GM06990 (cell line): ENCODE measurements around the gene RPN1.
"Not testable (repeated sequence)": the region's sequence is repeated elsewhere in the genome, so short reads cannot be mapped to it uniquely, and the experiment has no call there.

ENCODE experiments used
- DNase-seq: peaks from one replicate; pipeline ENCODE4 v3.0.0-alpha.2; 2011; ENCODE audit not compliant: insufficient read length; ENCODE audit errors: extremely low read depth
- H3K27me3 ChIP-seq: replicated peaks from 2 replicates; pipeline ENCODE4 v1.6.0; 2011; ENCODE audit warnings: low read length; ENCODE audit not compliant: control insufficient read depth, insufficient read depth
- H3K36me3 ChIP-seq: 2 replicates; pipeline ENCODE4 v1.5.1; 2011; ENCODE audit warnings: low read length; ENCODE audit not compliant: control insufficient read depth, insufficient read depth
- H3K4me3 ChIP-seq: replicated peaks from 2 replicates; pipeline ENCODE4 v1.5.1; 2011; ENCODE audit warnings: low read depth, mild to moderate bottlenecking, control low read depth, low read length
- TF ChIP-seq, protein P1 (sequence below): IDR thresholded peaks from 2 replicates; pipeline ENCODE4 v1.5.1; 2011; ENCODE audit warnings: low read length, control low read depth, mild to moderate bottlenecking, inconsistent platforms; ENCODE audit not compliant: insufficient read depth, poor library complexity, severe bottlenecking

Gene RPN1

DNA sequence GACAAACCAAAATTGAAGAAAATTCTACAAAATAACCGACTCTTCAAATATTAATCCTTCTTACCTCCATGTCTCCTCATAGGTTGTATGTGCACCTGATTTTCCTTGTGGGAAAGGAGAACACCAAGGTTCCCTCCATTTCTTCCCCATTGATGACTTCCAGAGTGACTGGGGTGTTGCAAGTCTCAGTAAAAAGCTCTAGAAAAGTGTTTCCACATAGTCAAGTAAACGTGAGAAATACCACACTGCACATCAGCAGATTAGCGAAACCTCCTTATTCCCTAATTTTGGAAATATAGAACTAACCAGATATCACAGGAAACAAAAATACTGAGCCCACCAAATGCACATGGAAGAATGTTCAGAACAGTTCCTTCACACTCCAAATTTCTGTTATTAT lies 4.9 kb upstream of the RPN1 start:
- no peaks in the 10 kb centered on the region for H3K27me3 ChIP-seq
- H3K36me3 ChIP-seq: no peaks in the 10 kb centered on the region
- TF ChIP-seq, protein P1, sequence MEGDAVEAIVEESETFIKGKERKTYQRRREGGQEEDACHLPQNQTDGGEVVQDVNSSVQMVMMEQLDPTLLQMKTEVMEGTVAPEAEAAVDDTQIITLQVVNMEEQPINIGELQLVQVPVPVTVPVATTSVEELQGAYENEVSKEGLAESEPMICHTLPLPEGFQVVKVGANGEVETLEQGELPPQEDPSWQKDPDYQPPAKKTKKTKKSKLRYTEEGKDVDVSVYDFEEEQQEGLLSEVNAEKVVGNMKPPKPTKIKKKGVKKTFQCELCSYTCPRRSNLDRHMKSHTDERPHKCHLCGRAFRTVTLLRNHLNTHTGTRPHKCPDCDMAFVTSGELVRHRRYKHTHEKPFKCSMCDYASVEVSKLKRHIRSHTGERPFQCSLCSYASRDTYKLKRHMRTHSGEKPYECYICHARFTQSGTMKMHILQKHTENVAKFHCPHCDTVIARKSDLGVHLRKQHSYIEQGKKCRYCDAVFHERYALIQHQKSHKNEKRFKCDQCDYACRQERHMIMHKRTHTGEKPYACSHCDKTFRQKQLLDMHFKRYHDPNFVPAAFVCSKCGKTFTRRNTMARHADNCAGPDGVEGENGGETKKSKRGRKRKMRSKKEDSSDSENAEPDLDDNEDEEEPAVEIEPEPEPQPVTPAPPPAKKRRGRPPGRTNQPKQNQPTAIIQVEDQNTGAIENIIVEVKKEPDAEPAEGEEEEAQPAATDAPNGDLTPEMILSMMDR: no peak
- no peak for DNase-seq
- no peak overlapping the region for H3K4me3 ChIP-seq

DNA sequence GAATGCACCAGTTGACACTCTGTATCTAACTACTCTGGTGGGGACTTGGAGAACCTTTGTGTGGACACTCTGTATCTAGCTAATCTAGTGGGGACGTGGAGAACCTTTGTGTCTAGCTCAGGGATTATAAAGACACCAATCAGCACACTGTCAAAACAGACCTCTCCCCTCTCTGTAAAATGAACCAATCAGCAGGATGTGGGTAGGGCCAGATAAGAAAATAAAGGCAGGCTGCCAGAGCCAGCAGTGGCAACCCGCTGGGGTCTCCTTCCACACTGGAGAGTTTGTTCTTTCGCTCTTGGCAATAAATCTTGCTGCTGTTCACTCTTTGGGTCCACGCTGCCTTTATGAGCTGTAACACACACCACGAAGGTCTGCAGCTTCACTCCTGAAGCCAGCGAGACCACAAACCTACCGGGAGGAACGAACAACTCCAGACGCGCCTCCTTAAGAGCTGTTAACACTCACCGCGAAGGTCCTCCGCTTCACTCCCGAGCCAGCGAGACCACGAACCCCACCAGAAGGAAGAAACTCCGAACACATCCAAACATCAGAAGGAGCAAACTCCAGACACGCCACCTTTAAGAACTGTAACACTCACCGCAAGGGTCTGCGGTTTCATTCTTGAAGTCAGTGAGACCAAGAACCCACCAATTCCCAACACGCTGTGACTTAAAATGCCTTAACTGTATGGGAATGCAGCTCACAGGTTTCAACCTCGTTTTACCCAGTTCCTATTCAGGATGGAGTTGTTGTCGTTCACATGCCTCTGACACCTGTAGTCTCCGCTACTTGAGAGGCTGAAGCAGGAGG lies 3.6 kb upstream of the RPN1 start:
- H3K27me3 ChIP-seq, DNase-seq, H3K4me3 ChIP-seq, H3K36me3 ChIP-seq: not testable (repeated sequence)

DNA sequence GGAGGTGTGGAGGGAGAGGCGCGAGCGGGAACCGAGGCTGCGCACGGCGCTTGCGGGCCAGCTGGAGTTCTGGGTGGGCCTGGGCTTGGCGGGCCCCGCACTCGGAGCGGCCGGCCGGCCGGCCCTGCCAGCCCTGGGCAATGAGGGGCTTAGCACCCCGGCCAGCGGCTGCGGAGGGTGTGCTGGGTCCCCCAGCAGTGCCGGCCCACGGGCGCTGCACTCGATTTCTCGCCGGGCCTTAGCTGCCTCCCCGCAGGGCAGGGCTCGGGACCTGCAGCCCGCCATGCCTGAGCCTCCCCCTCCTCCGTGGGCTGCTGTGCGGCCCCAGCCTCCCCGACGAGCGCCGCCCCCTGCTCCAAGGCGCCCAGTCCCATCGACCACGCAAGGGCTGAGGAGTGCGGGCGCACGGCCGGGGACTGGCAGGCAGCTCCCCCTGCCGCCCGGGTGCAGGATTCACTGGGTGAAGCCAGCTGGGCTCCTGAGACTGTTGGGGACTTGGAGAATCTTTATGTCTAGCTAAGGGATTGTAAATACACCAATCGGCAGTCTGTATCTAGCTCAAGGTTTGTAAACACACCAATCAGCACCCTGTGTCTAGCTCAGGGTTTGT lies 2.9 kb upstream of the RPN1 start:
- H3K4me3 ChIP-seq: not testable (repeated sequence)

DNA sequence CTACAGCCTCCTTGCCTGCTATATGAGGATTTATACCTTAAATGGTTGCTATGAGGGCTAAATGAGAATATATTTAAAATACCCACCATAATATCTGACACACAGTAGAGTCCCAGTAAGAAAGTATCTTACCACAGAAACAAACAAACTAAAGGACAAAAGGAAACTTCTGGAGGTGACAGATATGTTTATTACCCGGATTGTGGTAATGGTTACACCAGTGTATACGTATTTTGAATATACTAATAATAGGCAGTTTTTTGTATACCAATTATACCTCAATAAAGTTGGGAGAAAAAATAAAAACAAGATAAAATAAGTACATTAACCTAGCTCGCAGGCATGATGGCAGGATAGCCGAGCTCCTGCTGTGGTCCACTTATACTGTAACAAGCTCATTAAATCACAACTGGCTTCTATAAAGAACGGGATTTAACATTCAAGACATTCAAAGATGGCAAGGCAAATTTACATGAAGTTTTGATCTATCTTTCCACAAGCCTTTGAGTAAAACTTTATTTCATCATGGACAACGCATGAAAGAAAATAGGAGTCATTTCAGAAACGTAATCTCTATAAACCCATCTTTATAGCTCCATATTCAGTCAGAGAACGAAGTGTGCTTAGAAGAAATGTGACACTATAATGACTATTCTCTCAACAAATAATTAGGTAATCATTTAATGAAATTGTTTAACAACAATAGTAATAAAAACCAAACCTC lies 1.5 kb downstream of the RPN1 start:
- no peak for DNase-seq
- Histone ChIP-seq H3K27me3 (no peaks in the 10 kb centered on the region), H3K36me3 (peaks cover 3% of the 10 kb centered on the region), H3K4me3 (peak overlapping the region; percentile 100)
- TF ChIP-seq, protein P1: no peak

More for the DNA sequence above, 2.9 kb upstream of the RPN1 start:
- DNase-seq: peak; percentile 59
- H3K36me3 ChIP-seq, H3K27me3 ChIP-seq: not testable (repeated sequence)

DNA sequence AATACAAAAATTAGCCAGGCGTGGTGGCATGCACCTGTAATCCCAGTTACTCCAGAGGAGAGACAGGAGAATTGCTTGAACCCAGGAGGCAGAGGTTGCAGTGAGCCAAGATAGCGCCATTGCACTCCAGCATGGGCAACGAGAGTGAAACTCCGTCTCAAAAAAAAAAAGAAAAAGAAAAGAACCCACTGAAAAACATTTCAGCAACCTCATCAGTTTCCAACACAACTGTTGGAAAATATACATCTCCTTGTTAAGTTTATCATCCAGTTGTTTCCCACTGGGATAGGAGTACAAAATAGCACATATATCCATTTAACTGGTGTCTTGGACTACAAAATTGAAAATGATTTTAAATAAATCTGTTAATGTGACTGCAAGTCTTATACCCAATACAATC lies 2.2 kb downstream of the RPN1 start:
- peaks cover 7% of the 10 kb centered on the region for H3K36me3 ChIP-seq

DNA sequence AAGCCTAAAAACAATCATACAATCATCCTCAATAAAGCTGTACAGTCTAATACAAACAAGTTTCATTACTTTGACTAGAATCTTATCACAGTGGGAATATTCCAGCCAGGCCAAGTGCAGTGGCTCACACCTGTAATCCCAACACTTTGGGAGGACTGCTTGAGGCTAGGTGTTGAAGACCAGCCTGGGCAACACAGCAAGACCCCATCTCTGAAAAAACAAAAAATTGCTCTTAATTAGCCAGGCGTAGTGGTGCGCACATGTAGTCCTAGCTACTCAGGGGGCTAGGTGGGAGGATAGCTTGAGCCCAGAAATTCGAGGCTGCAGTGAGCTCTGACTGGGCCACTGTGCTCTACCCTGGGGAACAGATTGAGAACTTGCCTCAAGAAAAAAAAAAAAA lies 3.3 kb downstream of the RPN1 start:
- TF ChIP-seq, protein P1: no peak
- Histone ChIP-seq H3K27me3 (no peaks in the 10 kb centered on the region), H3K36me3 (peaks cover 7% of the 10 kb centered on the region), H3K4me3 (no peak overlapping the region)
- DNase-seq: no peak

More for the DNA sequence above, 2.2 kb downstream of the RPN1 start:
- TF ChIP-seq, protein P1: no peak
- no peak for DNase-seq
- H3K4me3 ChIP-seq: peak overlapping the region; percentile 100; the same call in 1 of the 2 replicates
- no peaks in the 10 kb centered on the region for H3K27me3 ChIP-seq
